ENCODE measurements around the gene WDR59. TPM values are rescaled to one million over a fixed set of nuclear protein-coding genes. Genes with fewer than 3 reads are reported as not detected.
"Not testable (repeated sequence)": the region's sequence is repeated elsewhere in the genome, so short reads cannot be mapped to it uniquely, and the experiment has no call there.

The WDR59 gene
- polyA plus RNA-seq, 2 of the 4 experiments (the other 2 are of a cell fraction) = 33.4 to 52.2 TPM

- TF ChIP-seq REST (IDR thresholded peaks at IDR 0.05) (no peak), RFX5 (IDR thresholded peaks at IDR 0.05) (no peak), CBX2 (IDR thresholded peaks at IDR 0.05; ENCODE audit: borderline replicate concordance, low read depth) (no peak), TFCP2L1 (CRISPR knock-in tag; IDR thresholded peaks at IDR 0.05) (no peak), ESRRA (IDR thresholded peaks at IDR 0.05; ENCODE audit: borderline replicate concordance, low read length) (no peak), JUNB (IDR thresholded peaks at IDR 0.05) (no peak), RAD21 (conservative IDR thresholded peaks at IDR 0.05 in 1 of 2, IDR thresholded peaks at IDR 0.05 in 1 of 2) (no peak)
Observed at GRCh38 chr16:74990832-74991231, 5.9 kb upstream of the WDR59 start (continued).

- CTCF ChIA-PET = interaction anchor here (0.7 kb wide), 1 partner anchor 430 kb away, joined by 3 read pairs; no protein-coding TSS in a partner anchor
- WGBS (ENCODE audit: missing lambda C conversion rate) = 76% methylated on average over 3 of the region's 3 CpGs
- H3K27ac ChIP-seq; FAIRE-seq; DNase-seq (ENCODE audit: low read depth in 1 of 2, low spot score in 1 of 2); H3K4me1 ChIP-seq; ATAC-seq; H3K9me3 ChIP-seq; H3K4me2 ChIP-seq; H3K4me3 ChIP-seq; POLR2A ChIA-PET: not testable (repeated sequence)
Observed at GRCh38 chr16:74989864-74990263, 4.9 kb upstream of the WDR59 start.

- TF ChIP-seq, protein P1, sequence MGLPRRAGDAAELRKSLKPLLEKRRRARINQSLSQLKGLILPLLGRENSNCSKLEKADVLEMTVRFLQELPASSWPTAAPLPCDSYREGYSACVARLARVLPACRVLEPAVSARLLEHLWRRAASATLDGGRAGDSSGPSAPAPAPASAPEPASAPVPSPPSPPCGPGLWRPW (IDR thresholded peaks at IDR 0.05) = no peak
- TF ChIP-seq SREBF2 (IDR thresholded peaks at IDR 0.05) (no peak), RARB (CRISPR knock-in tag; IDR thresholded peaks at IDR 0.05) (no peak), HOXA7 (CRISPR knock-in tag; IDR thresholded peaks at IDR 0.05) (no peak), USF2 (IDR thresholded peaks at IDR 0.05) (no peak), HEYL (CRISPR knock-in tag; IDR thresholded peaks at IDR 0.05) (no peak), RCOR1 (IDR thresholded peaks at IDR 0.05; ENCODE audit: low read depth, low read length) (no peak), ZNF302 (CRISPR knock-in tag; IDR thresholded peaks at IDR 0.05) (no peak), ATOH8 (CRISPR knock-in tag; IDR thresholded peaks at IDR 0.05; ENCODE audit: low read depth) (no peak), RNF2 (IDR thresholded peaks at IDR 0.05; ENCODE audit: borderline replicate concordance, low read depth) (no peak), CEBPB (IDR thresholded peaks at IDR 0.05) (no peak), MAZ (IDR thresholded peaks at IDR 0.05; ENCODE audit: borderline replicate concordance, low read depth, low read length) (no peak), FOSB (CRISPR knock-in tag; IDR thresholded peaks at IDR 0.05) (no peak)
- no peak overlapping the region for H3K4me3 ChIP-seq
- DNase-seq (ENCODE audit: low read depth in 1 of 2, low spot score in 1 of 2) = no peak
- POLR2A ChIA-PET = no interaction called here
- H3K4me1 ChIP-seq = 0 out of 3 replicates have a peak, but pooled peaks cover 2% of the 10 kb centered on the region
- 75% methylated on average over 8 of the region's 8 CpGs for WGBS (ENCODE audit: missing lambda C conversion rate)
- CTCF ChIA-PET = interaction anchor here (0.7 to 4.6 kb wide), 7 partner anchors 10 to 212 kb away, joined by 3 to 50 read pairs (median 4); partner anchors contain the start of gene ZNRF1
- no peak for FAIRE-seq
- no peak overlapping the region for H3K4me2 ChIP-seq
- H3K27ac ChIP-seq = no peak overlapping the region
- no peak for ATAC-seq
- H3K9me3 ChIP-seq = no peaks in the 10 kb centered on the region
Observed at GRCh38 chr16:74987027-74987681, 2.2 kb upstream of the WDR59 start.
